A673 (cell line): ENCODE results near the gene BMERB1. TPM values are rescaled to one million over a fixed set of nuclear protein-coding genes. Genes with fewer than 3 reads are reported as not detected.

Experiments
- BruUV-seq: library from RNA; stranded (reverse); fragments of 400-500 nt; replicated peaks from 2 replicates; lab custom pipeline; 2021; lab: Mats Ljungman, UMichigan
- CTCF ChIA-PET: fragments of 300-600 bp; sonication (Branson Sonifier 250); formaldehyde crosslinking; loops from one replicate; lab custom pipeline; 2022; ENCODE audit warnings: antibody characterized with exemption; lab: Charles Lee
- POLR2A ChIA-PET: fragments of 300-600 bp; sonication (Branson Sonifier 250); formaldehyde crosslinking; loops from one replicate; lab custom pipeline; 2022; ENCODE audit warnings: antibody characterized with exemption; ENCODE audit not compliant: low non-redundant PET; lab: Charles Lee
- DNase-seq: peaks from one replicate; pipeline ENCODE4 v3.0.0-alpha.2; 2015; ENCODE audit warnings: low spot score
- H3K27ac ChIP-seq: fragments of 200-600 bp; sonication (generic); 2 replicates; pipeline ENCODE4 v1.5.1; 2016; ENCODE audit warnings: mixed run types, low read depth, mild to moderate bottlenecking, mixed read lengths, antibody characterized with exemption, low read length; ENCODE audit not compliant: poor library complexity, severe bottlenecking
- H3K27me3 ChIP-seq: fragments of 200-600 bp; sonication (generic); replicated peaks from 2 replicates; pipeline ENCODE4 v1.6.1; 2017; ENCODE audit warnings: mixed run types, low read depth, mild to moderate bottlenecking, mixed read lengths, antibody characterized with exemption, low read length; ENCODE audit not compliant: insufficient read depth, poor library complexity
- H3K36me3 ChIP-seq: fragments of 200-600 bp; sonication (generic); 2 replicates; pipeline ENCODE4 v1.6.1; 2016; ENCODE audit warnings: mixed run types, mild to moderate bottlenecking, mixed read lengths, antibody characterized with exemption, low read length; ENCODE audit not compliant: insufficient read depth, poor library complexity, severe bottlenecking
- H3K4me1 ChIP-seq: fragments of 200-600 bp; sonication (generic); 2 replicates; pipeline ENCODE4 v1.6.1; 2017; ENCODE audit warnings: mixed run types, mild to moderate bottlenecking, mixed read lengths, antibody characterized with exemption, low read length; ENCODE audit not compliant: insufficient read depth, poor library complexity, severe bottlenecking
- H3K4me3 ChIP-seq: fragments of 200-600 bp; sonication (generic); 2 replicates; pipeline ENCODE4 v1.5.1; 2016; ENCODE audit warnings: low read depth, mixed run types, mild to moderate bottlenecking, mixed read lengths, low read length; ENCODE audit not compliant: poor library complexity, severe bottlenecking
- H3K9me3 ChIP-seq: fragments of 200-600 bp; sonication (generic); 2 replicates; pipeline ENCODE4 v1.6.1; 2016; ENCODE audit warnings: mixed run types, low read depth, mild to moderate bottlenecking, mixed read lengths, antibody characterized with exemption, low read length; ENCODE audit not compliant: poor library complexity, severe bottlenecking
- CTCF ChIP-seq: fragments of 300-800, 200-600 bp; sonication (generic); conservative IDR thresholded peaks from 2 replicates; pipeline ENCODE4 v1.5.1; 2017; ENCODE audit warnings: low read depth, mild to moderate bottlenecking, antibody characterized with exemption, low read length, moderate library complexity, mixed read lengths
- EZH2 ChIP-seq: fragments of 200-600 bp; sonication (generic); IDR thresholded peaks from 2 replicates; pipeline ENCODE4 v1.6.1; 2017; ENCODE audit warnings: borderline replicate concordance, low read depth, mild to moderate bottlenecking, mixed read lengths, antibody characterized with exemption, low read length; ENCODE audit not compliant: poor library complexity, severe bottlenecking
- intact Hi-C: fragments of 100-400 bp; cut with micrococcal nuclease; formaldehyde crosslinking; loops from one replicate; pipeline ENCODE4 v1.10.0; 2022; ENCODE audit not compliant: unreplicated experiment
- total RNA-seq: library from RNA; stranded (reverse); gene quantifications from 2 replicates; pipeline ENCODE4 v1.2.3, GENCODE V29; 2021

BMERB1 gene
- total RNA-seq, 1 experiment from 2014 or later: 11.5 TPM

- Histone ChIP-seq H3K27ac (no peak overlapping the region), H3K9me3 (no peaks in the 10 kb centered on the region), H3K4me3 (peak overlapping the region; percentile 81), H3K36me3 (no peaks in the 10 kb centered on the region), H3K27me3 (peaks cover 11% of the 10 kb centered on the region), H3K4me1 (peaks cover 6% of the 10 kb centered on the region)
- DNase-seq: no peak
- TF ChIP-seq EZH2 (no peak), CTCF (no peak)
- ChIA-PET CTCF (no interaction called here), POLR2A (no interaction called here)
- TSS peak; percentile 45 for BruUV-seq
- intact Hi-C loops: no loop called here
Measured at GRCh38 chr16:15435216-15435864, 952 bp downstream of the BMERB1 start.

- intact Hi-C loops: no loop called here
- no peak for DNase-seq
- BruUV-seq: no TSS peak
- H3K27me3 ChIP-seq: peaks cover 11% of the 10 kb centered on the region
- ChIA-PET CTCF (no interaction called here), POLR2A (no interaction called here)
- H3K4me3 ChIP-seq: no peak overlapping the region
- H3K27ac ChIP-seq: no peak overlapping the region
- TF ChIP-seq EZH2: no peak
- no peak for TF ChIP-seq CTCF
- no peaks in the 10 kb centered on the region for H3K9me3 ChIP-seq
- H3K36me3 ChIP-seq: no peaks in the 10 kb centered on the region
- H3K4me1 ChIP-seq: peaks cover 6% of the 10 kb centered on the region
Measured at GRCh38 chr16:15439102-15439501, 4.7 kb downstream of the BMERB1 start.

- intact Hi-C loops: no loop called here
- Histone ChIP-seq H3K27me3 (peaks cover 11% of the 10 kb centered on the region), H3K36me3 (no peaks in the 10 kb centered on the region), H3K4me3 (no peak overlapping the region), H3K4me1 (peaks cover 6% of the 10 kb centered on the region), H3K27ac (no peak overlapping the region), H3K9me3 (no peaks in the 10 kb centered on the region)
- no peak for DNase-seq
- no peak for TF ChIP-seq CTCF
- no peak for TF ChIP-seq EZH2
- CTCF ChIA-PET: no interaction called here
- POLR2A ChIA-PET: no interaction called here
- no TSS peak for BruUV-seq
Measured at GRCh38 chr16:15439521-15439920, 5.1 kb downstream of the BMERB1 start.
